Brain pericyte (primary cell): ENCODE results near the gene POLR3G.

Experiments used
- DNase-seq: peaks from one replicate; pipeline ENCODE4 v3.0.0-alpha.2; 2012; ENCODE audit warnings: low read depth, low spot score

POLR3G gene, protein sequence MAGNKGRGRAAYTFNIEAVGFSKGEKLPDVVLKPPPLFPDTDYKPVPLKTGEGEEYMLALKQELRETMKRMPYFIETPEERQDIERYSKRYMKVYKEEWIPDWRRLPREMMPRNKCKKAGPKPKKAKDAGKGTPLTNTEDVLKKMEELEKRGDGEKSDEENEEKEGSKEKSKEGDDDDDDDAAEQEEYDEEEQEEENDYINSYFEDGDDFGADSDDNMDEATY

DNA sequence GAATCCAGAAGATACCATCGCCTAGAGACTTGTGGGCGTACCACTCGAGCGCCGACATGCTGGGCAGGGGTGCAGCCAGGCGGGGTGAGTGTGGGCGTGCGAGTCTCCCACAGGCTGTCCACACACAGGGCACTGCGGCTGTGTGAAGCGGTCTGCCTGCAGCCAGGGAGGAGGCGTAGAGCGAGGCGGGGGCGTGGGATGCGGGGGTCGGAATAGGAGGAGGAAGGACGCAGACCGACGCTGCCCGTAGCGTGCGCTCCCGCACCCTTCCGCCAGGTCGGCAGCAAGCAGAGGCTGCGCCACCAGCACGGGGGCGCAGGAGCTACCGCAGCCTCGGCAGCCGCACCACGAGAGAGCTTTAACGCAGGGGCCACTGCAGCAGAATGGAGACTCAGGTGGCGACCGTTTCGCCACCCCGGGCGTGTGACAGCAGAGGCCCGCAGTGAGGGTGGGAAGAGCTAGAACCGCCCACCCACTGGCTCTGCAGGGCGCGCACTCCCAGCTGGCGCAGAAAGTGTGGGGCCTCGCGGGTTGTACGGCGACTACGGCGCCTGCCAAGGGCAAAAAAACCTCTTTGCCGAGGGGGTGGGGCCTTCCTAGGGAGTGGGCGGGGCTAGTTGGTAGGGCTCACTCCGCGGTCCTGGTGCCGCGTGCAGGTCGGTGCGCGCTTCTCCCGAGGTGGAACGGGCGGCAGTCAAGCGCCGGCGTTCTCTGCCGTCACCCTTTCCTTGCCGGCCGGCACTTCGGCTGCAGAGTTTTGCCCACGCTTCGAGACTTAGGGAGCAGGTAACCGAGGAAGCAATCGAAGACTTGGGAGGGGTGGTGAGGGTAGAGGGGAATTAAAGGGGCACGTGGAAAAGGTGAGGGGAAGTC, at the start of gene POLR3G, which contains the start of gene MBLAC2:
Gene POLR3G (plus strand): TSS at position 630 of the 873 bp plus-strand sequence. CDS start 10,704 bp downstream, outside the sequence.
Gene MBLAC2 (minus strand): TSS at position 537 of the 873 bp plus-strand sequence. CDS start 479 bp downstream, at position 58.
- DNase-seq, result peak; percentile 69

DNA sequence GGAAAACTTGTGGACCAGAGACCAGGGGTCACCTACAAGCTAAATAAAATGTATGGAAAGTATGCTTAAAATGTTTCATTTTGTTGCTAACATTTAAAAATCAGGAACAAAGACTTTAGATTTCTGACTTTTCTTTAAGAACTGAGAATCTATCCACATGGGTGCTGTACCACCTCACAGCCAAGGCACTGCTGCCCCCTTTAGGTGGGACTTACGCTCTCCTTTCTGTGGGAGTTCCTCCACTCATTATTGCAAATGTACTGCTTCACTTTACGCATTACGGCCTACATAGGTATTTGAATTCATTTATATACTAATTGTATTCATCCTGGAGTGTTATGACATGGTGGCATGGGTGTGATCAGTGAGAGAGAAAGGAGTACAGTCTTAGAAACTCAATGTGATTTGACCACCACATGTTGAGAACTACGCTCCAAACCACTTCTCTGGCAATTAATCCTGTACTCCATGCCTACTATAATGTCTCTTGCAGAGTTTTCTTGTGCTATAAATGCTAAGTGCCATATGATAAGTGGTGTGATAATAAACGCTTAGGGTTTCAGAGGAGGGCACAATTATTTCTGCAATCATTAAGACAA, 40.4 kb upstream of the POLR3G start:
- DNase-seq, result no peak

DNA sequence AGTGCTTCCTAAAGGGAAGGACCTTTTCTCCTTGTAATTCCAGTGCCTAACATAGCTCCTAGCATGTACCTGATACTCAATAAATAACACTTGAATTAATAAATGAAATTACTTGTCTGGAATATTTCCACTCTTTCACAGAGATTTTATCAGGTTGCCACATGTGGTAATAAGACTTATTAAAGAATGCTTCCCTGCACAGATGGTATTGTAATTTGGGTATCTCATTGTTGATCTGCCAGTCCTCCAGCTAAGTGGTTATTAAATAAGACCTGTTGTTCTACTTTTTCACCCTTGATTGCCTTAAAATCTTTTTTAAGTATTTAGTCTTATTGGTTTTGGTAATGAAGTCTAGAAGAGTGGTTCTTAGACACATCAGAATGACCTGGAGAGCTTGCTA, 37.0 kb upstream of the POLR3G start:
- no peak for DNase-seq

DNA sequence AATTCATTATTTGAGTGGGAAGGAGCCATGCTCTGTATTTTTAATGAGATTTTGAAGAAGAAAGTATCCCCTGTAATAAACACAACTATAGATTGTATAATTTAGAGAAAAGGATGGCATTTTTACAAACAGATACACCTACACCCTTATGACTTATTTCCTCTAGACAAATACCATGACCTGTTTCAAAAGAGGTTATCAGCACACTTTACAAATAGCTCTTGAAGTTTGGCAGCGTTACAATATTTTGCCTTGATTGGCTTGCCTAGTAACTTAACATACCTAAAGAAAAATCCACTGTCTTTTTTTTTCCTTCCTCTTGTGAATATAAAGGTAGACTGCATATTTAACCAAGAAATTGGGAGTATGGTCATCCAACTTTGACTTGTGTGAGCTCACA, 36.6 kb upstream of the POLR3G start:
- DNase-seq, result no peak

DNA sequence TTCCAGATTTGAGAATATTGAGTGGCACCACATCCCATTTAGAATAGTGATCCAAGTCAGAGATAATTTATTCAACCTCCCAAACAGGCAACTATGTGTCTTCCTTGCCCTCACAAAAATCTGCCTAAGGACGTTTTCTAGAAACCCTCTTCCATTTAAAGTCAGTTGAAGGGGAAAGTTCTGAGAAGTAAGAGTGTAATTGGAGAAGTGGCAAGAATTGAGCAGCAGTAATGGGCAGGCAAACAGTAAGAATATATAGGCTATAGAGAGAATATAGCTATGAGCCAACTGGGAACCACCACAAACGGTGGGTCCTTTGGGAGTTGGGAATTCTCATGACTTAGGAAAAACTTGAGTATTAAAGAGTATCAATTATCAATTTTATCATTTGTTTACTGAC, 34.0 kb upstream of the POLR3G start:
- no peak for DNase-seq

DNA sequence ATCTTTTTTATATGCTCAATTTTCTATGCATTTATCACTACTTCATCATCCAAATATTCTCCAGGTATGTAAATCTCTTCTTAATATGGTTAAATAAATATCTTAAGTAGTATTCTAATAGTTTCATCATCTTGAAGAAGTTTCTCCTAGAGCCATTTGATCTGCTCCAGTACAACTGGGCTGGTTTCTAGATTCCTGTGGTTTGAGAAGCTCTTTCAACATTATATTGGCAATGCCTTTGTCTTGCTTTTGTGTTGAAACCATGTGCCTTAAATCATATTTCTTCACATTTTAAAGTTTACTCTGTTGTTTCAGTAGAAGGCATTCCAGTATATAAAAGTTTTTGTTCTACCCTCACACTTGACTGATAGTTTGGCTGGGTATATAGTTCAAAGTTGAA, 27.7 kb upstream of the POLR3G start:
- no peak for DNase-seq

DNA sequence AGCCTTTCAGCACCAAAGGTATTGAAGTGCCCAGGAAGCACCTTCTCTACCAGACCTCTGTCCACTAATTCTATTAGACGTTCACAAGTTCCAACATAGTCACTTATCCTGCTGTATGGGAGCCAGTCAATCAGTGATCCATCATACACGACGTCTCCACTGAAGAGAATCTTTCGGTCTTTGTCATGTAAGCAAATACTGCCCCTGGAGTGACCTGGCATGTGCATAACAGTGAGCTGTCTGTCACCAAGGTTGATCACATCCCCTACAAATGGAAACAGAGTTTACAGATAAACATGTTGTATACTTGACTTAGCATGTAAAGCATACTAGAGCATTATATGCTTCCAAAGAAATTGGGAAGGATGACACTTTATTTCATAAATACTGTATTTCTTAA, 13.4 kb upstream of the POLR3G start:
- no peak for DNase-seq

DNA sequence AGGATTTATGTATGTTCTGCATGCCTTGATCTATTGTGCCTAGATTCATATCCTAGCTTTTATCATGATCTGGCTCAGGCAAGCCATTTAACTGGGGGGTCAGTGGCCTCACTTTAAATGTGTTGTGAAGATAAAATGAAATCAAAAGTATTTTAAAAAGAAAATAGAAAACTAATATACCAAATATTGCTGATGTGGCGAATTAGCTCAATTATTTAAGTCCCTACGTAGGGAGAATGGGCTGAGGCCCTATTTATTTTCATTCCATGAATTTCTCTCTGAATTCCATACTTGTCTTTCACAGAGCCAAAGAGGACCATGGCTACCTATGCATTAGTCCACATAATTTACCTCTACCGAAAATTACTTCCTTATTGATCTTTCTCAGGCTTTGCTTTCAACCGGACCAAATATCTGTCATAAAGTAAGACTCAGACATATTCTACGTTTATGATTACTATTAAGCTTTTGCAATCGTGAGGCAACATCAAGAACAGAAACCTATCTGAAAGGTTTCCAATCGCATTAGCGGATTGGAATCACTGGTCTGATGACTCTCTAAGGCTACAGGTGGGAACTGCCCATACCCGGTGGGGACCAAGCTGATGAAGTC, 1.8 kb upstream of the POLR3G start:
- DNase-seq, result no peak

DNA sequence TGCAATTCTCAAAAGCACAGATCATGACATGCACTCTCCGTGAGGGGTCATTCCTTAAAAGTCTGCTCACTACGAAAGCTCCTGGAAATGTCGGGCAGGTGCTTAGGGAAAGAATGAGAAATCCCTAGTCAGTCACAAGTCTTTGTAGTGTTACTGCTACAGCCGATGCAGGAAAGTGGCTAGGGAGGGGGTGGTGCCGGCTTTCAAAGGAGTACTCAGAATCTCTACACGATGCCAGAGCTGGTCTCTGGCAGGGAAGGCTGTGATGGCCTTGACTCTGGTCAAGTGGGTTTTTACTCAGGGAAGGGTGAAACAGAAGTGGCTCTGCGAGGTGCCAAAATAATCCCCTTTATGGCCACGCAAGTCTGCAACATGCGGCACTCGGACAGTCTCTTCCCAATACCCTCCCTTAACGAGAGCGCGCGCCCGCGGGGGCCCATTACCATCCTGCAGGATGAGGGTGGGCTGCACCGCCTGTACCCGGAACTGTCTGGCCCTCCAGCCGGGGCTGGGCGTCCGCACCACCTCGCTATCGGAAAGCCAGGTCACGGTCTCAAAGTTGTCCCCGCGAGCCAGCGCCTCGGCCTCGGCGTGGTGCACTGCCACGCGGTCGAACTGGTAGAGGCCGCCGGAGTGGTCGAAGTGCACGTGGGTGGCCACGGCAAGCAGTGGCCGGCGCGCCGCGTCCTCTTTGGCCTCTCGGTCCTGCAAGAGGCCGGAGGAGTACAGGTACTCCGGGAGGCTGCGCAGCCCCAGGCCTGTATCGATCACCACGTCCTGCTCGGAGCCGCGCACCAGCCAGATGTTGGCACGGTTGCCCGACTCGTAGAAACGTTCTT, 1.0 kb upstream of the POLR3G start:
- no peak for DNase-seq

DNA sequence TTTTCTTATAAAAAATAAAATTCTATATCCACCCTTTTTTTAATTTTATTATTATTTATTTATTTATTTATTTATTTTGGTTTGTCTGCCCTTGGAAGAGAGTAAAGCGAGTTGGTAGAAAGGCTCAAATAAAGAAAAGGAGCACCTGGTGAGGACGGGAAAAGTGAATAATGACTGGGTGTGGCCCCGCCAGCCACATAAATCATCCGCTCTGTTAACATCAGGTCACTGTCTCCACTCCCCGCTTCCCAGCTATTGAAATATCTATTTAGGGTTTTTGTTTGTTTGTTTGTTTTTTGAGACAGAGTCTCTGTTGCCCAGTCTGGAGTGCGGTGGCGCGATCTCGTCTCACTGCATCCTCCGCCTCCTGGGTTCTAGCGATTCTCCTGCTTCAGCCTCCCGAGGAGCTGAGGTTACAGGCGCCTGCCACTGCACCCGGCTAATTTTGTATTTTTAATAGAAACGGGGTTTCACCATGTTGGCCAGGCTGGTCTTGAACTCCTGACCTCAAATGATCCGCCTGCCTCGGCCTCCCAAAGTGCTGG, 844 bp downstream of the POLR3G start:
- DNase-seq, result no peak

DNA sequence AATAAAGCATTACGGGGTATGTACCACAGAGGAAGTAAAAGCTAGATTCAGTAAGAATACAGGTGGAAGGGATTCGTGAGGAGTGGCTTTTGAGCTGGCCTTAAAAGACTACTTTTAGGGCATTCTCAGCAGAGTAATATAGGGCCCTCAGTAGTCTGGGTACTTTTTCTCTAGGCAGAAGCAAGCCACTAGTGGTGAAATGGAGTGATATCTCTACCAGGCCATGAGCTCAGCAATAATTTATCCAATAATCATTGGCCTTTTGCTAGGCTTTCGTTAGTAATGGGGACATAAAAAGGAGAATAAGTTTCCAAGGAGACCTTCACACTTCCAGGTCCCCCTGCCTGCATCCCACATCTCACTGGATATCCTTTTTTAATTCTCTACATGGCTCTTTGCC, 1.7 kb downstream of the POLR3G start:
- no peak for DNase-seq

DNA sequence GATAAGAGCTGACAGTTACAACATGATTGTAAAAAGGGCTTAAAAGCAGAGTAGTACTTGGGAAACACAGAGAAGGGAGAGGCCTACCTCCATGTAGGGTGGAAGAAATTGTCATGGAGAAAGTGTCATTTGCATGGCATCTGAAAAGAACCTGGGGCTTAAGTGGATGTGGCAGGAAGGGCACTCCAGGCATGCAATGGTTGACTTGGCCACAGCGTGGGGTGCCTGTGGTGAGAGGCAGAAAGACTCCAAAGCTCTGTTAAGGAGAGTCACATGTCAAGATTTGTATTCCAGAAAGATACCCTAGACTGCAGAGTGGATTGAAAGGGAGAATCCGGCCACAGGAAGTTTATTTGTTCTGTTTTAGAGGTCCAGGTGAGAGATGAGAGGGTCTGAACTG, 2.4 kb downstream of the POLR3G start:
- DNase-seq, result no peak

DNA sequence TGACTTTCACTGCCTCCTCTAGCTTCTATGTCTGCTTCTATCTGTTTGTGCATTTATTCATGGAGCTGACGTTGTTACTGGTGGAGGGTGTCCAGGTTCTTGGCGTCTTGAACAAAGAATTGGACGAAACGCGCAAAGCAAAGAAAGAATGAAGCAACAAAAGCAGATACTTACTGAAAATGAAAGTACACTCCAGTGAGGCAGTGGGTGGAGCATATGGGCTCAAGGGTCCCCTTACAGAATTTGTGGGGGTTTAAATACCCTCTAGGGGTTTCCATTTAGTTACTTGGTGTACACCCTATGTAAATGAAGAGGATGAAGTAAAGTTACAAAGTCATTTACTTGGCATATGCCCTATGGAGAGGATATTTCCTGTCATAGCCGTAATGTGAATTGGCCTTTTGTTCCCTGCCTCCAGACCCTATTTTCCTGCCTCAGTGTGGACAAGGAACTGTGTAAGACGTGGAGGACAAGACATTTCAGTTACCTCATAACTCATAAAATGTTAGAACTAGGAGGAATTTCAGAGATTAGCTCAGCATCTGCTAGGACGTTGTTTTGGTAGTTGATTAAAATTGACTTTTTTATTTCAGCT, 3.1 kb downstream of the POLR3G start:
- DNase-seq, result no peak

DNA sequence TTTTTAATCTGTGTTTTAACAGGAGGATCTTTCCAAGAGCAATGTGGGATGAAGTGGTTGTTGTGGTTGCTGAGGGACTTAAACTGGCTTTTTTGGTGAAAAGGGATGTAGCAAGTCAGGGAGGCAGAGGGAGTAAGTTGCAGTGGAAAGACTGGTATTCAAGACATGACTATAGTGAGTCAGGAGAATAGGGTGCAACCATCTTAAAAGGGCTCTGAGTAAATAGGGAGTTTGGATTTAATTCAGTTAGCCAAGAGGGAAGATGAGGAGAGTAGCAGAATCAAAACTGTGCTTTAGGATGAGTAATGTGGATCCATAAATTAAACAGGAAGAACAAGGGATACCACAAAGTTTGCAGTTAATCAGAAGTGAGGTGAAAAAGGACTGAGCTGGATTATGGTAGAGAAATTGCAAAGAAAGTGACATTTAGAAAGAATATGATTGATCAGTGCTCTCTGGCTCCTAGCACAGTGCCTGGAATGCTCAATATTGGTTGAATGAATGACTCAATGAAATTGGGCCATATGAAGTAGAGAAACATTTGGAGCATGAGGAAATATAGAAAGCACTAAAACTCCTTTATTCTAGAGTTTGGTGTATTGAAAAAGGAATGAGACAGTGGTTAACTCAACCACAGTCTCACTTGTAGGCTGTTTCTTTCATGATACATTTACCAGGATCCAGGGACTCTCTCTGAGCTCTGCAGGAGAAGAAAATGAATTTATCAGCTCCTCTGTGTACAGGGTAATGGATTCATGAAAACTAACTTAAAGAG, 5.1 kb downstream of the POLR3G start:
- no peak for DNase-seq

DNA sequence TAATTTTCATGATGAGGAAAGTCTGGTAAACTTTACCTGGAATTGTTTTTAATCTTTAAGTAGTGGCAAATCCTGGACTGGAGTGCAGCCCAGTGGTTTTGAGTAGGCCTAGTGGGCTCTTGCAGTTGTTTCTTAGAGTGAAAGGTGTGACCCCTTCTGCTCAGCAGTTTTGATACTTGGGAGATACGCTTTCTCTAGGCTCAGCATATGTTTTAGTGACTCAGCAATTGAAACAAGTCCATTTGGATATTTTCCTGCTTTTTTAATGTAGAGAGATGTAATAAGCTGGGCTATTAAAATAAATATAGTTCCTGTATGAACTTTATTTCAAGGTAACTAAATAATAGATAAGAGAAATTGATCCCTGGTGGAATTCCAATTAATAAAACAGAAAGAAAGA, 6.0 kb downstream of the POLR3G start:
- no peak for DNase-seq

DNA sequence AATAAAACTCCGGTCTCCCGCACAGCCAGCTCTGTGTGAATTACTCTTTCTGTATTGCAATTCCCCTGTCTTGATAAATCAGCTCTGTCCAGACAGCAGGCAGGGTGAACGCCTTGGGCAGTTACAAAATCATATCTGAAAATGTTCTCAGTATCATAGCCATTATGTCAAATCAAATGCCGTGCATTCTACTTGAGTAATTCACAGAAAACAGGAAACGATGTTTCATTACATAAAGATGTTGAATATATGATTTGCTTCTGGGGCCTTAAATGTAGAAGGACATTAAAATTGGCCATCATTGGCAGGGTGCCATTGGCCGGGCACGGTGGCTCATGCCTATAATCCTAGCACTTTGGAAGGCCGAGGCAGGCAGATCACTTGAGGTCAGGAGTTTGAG, 8.5 kb downstream of the POLR3G start:
- DNase-seq, result no peak

DNA sequence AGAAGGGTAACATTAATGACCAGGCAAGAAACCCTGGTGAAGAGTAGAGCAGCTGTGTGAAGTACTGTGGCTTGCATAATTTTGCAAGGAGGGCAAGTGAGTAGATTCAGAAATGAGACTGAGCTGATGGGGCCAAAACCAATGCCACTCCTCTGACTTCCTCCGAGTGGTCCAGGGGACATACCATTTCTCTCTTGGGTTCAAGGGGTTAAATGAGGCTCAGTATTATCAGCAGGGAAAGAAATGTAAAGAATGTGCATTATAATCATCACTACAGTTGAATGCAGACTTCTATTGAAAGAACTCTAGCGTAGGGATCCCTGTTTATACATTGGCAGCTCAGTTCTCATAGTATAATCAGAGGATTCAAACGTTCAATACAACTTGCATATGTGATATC, 9.9 kb downstream of the POLR3G start:
- DNase-seq, result no peak

DNA sequence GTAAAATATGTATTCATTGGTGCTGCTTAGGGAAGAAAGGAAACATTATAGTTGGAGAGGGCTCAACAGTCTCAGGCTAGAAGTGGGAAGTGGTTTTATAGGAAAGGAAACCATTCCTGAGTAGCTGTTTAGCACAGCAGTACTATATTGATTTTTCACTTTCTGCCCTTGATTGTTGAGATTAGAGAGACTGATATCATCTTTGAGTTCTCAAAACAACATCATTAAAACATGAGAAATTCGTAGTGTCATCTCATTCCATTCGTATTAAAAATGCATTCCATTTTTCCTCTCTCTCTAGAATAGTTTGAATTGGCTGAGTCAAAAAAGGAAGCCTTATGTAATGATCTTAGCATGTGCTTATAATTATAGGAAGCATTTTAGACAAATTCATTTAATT, 14.1 kb downstream of the POLR3G start:
- no peak for DNase-seq

DNA sequence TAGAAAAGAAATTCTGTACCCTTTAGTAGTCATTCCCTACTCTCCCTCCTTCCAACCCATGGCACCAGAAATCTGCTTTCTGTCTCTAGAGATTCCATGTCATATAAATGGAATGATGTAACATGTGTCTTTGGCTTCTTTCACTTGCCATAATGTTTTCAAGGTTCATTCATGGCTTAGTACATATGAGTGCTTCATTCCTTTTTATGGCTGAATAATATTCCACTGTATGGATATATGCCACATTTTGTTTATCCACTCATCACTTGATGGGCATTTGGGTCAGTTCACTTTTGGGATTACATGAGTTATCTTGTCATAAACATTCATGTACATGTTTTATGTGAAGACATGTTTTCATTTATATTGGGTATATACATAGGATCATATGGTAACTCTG, 19.4 kb downstream of the POLR3G start:
- DNase-seq, result no peak

DNA sequence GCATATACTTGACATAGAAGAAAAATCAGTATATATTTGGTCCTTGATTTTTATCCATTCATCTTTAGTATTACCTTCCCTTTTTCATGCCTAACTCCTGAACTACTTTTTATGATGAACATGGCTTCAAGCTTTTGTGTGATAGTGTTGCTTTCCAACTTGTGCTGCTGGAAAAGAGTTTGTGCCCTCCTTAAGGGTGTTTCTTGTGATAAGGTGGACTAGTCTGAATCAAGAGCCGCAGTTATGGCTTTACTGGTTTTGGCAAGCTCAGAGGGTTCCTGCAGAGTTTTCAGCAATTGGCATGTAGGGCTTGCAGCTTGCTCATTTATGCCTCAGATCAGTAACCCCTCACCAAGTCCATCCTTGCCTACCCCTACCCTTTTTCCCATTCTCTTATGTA, 20.5 kb downstream of the POLR3G start:
- DNase-seq, result no peak
